Measurements from ENCODE around the gene YJU2. TPM values are rescaled to one million over a fixed set of nuclear protein-coding genes. Genes with fewer than 3 reads are reported as not detected.
"Not testable (repeated sequence)": the region's sequence is repeated elsewhere in the genome, so short reads cannot be mapped to it uniquely, and the experiment has no call there.

Gene YJU2
- total RNA-seq, 1 donor from 2014 or later = 22.2 TPM

DNA sequence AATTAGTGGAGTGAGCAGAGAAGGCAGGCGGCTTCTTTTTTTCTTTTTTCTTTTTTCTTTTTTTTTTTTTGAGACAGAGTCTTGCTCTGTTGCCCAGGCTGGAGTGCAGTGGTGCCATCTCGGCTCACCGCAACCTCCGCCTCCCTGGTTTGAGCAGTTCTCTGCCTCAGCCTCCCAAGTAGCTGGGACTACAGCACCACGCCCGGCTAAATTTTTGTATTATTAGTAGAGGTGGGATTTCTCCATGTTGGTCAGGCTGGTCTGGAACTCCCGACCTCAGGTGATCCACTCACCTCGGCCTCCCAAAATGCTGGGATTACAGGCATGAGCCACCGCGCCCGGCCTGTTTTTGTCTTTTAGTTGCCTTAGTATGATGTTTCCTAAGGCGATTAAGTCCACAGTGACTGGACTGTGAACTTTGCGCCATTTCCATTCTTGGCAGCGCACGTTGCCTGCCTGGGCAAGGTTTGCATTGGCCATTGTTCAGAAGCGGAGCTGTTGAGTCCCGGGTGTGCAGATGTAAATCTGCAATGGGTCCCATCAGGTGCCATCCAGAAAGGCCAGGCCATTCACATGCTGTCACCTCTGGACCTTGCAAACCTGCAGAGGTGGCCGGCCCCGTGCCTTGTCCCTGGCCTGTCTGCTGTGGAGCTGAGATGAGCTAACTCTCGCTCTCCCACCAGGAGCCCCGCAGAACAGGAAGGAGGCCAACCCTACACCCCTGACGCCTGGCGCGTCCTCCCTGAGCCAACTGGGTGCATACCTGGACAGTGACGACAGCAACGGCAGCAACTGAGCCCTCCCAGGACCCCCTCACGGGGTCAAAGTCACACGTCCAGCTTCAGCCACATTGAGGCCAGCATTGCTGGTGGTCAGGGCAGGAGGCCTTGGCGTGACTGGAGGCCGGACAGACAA, 21.3 kb downstream of the YJU2 start:
- peak; percentile 72 for DNase-seq (ENCODE audit: low spot score)

DNA sequence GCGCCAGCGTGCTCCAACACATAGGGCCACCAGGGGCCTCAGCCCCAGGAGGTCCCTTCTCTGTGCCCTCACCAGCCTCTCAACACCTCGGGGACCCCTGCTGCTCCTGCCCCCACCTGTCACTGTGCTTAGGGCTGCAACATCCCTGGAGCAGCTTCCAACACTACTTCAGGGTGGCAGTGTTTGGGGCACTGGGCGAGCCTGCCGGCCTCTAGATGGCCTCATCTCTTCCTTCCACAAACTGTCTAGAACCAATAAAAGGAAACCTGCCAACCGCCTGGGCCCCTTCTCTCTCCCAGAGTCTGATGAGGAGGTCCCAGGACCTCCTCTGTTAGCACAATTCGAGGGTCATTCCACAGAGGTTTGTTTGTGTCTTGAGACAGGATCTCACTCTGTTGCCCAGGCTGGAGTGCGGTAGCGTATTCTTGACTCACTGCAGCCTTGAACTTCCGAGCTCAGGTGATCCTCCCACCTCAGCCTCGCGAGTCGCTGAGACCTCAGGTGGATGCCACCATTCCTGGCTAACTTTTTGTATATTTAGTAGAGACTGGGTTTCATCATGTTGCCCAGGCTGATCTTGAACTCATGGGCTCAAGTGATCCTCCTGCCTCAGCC, 22.0 kb downstream of the YJU2 start:
- no peak for DNase-seq (ENCODE audit: low spot score)

DNA sequence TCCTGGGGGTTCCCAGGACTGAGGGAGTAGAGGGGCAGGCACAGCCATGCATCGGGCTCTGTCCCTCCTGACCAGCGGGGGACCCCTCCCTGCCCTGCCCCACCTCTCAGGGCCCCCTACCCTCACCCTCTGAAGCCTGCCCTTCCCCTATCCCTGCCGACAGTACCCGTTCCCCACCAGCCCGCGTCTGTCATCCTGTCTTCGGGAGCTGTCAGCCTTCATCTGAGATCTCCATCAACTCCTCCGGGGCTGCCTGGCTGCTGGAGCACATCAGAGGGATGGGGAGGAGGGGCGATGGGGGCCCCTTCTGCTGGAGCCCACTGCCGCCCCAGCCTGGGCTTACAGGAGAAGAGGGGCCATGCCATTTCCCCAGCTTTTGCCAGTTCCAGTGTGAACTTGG, 26.0 kb downstream of the YJU2 start:
- DNase-seq (ENCODE audit: low spot score) = no peak

DNA sequence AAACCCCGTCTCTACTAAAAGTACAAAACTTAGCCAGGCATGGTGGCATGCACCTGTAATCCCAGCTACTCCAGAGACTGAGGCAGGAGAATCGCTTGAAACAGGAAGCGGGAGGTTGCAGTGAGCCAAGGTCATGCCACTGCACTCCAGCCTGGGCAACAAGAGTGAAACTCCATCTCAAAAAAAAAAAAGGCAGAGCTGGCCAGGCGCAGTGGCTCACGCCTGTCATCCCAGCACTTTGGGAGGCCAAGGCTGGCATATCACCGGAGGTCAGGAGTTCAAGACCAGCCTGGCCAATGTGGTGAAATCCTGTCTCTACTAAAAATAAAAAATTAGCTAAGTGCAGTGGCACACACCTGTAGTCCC, 27.4 kb downstream of the YJU2 start:
- DNase-seq (ENCODE audit: low spot score) = not testable (repeated sequence)

DNA sequence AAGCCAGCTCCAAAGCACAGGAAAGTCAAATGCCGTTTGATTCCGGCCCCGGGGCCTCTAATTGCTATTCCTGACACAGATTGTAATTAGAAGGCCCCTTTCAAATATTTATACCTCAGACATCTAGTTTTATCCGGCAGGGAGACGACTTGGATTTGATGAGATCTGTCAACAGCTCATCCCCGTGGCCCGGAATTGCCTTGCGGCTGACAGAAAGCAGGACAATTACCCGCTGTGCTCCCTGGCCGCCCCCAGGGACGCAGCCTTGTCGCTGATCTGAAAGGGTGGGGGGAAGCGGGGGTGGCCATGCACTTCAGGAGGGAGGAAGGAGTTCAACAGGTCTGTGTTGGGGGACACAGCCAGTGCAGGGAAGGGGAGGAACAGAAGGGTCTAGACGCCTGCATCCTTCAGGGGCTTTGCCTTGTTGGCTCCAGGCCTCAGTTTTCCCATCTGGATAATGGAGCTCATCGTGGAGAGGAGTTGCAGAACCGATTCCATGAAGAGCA, 30.4 kb downstream of the YJU2 start:
- DNase-seq (ENCODE audit: low spot score) = no peak

DNA sequence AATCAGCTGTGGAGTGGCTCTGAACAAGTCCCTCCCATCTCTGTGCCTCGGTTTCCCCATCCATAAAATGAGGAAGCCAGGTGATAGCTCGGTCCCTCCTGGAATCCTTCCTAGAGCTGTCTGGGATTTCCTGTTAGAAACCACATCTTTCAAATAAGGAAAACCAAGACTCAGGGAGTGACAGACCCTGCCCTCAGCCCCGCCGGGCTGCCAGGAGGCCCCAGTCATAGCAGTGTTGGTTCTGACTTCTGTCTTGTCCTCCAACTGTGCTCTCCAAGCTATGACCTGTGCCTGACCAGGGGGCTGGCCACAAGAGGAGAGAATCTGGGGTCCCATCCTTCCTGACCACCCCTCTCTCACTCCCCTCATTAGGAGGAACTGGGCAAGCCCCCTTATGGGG, 31.1 kb downstream of the YJU2 start:
- no peak for DNase-seq (ENCODE audit: low spot score)

DNA sequence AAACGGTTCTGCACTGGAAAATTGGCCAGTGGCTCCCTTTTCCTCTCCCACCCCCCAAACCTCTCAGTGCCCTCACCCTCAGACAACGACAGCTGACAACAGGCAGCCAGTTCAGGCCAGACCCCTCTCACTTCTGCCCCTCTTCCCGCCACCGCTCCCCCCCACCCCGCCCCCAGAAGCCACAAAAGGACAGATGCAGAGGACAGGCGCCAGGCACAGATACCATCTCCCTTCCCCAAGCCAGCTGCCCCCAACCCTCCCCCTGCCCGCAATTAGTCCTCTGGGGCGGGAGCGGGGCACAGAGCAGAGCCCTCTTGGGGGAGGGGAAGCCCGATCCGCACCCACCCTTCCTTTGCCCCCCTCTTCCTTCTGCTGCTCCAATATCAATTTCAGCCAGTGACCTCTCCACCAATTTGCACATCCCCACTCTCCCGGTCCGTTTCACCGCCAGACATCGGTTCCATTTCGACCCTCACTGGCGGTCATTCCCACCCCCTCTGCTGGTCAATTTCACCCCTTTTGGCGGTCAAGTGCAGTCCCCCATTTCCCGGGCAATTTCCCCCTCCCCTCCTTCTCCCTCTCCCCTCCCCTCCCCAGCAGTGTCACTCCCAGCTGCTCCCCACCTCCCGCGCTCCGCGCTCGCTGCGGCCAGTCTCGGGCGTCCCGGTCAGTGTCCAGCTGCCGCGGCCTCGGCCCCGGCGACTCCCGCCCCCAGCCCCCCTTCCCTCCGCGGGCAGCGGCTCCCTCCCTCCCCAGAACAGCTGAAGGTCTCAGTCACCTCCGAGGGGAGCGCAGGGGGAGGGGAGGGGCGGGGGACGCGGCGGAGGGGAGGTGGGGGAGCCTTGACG, 31.8 kb downstream of the YJU2 start, which contains the start of gene SHD:
Gene SHD (plus strand): TSS at position 848 of the 848 bp plus-strand sequence. CDS start 798 bp downstream, outside the sequence.
- DNase-seq (ENCODE audit: low spot score) = no peak

DNA sequence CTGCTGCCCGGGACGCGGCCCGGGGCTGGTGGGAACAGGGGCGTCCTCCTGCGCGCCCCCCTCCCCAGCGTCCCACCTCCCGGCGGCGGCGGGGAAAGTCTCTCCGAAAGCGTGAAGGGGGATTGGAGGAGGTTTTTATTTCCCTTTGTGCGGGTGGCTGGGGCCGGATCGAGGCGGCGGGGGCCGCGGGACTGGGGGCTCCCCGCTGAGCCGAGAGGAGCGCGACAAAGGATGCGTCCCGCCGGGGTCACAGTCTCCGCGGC, 32.3 kb downstream of the YJU2 start:
- DNase-seq (ENCODE audit: low spot score) = no peak

DNA sequence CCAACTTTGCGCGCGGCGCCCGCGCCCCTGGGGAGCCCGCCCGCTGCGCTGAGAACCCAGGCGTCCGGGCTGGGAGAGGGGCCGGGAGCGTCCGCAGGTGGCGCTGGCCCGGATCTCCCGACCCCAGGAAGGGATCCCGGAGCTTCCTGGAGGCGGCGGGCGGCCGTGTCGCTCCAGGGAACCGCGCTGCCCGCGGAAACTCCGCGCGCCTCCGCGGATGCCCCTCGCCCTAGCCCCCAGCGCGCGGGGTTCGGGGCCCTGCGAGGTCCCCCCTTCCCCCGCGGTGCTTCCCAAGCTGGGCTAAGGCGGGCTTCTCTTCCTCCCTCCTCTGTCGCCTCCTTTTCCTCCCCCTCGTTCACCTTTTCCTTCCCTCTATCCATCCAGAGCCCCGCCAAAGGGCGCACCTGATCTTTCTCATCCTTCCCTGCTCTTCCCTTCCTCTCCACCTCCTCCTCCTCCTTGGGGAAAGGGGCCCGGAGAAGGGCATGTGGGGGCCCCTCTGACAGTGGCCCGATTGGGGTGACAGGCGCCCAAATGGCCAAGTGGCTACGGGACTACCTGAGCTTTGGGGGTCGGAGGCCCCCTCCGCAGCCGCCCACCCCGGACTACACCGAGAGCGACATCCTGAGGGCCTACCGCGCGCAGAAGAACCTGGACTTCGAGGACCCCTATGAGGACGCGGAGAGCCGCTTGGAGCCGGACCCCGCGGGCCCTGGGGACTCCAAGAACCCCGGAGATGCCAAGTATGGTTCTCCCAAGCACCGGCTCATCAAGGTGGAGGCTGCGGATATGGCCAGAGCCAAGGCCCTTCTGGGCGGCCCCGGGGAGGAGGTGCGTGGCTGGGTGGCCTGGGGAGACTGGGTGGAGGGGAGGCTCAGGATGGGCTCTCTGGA, 32.9 kb downstream of the YJU2 start:
- no peak for DNase-seq (ENCODE audit: low spot score)

DNA sequence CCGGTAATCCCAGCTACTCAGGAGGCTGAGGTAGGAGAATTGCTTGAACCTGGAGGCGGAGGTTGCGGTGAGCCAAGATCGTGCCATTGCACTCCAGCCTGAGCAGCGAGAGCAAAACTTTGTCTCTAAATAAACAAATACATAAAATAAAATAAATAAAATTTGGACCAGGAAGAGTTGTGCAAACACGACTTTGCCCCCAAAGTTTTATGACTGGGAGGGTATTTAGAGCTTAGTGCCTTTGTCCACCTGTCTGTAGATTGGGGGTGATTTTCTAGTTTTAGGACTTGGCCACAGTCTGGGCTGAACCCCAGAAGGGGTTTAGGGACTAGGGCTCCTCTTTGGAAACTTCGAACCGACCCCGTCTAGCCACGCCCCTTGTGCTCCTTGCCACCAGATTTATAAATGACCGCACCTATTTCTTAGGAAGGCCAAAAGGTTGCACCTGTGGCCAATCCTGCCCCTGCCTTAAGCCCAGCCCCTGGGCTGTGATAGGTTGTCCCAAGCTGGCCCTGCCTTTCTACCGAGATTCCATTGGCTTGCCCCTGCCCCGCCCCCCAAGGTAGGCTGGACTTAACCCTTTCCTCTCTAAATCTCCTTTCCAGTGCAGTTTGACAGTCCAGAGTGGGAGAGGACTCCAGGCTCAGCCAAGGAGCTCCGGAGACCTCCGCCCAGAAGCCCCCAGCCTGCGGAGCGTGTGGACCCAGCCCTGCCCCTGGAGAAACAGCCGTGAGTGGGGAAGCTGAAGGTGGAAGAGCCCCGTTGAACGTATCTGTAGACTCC, 37.5 kb downstream of the YJU2 start:
- no peak for DNase-seq (ENCODE audit: low spot score)

DNA sequence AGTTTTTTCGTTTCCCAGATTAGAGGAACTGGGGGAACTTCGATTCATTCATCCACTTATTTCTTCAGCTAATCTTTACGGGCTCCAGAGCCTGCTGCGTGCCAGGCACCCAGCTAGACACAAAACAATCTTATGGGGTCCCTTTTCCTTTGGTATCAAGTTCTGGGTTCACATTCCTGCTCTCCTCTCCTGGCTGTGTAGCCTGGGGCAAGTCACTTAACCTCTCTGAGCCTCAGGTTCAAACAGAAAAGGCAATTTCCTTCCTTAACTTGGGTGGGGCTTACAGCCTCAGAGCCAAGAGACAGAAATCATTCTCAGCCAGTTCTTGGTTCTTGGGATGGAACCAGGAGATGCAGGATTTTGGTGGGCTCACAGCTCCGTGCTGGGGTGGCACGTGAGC, 38.1 kb downstream of the YJU2 start:
- DNase-seq (ENCODE audit: low spot score) = no peak

DNA sequence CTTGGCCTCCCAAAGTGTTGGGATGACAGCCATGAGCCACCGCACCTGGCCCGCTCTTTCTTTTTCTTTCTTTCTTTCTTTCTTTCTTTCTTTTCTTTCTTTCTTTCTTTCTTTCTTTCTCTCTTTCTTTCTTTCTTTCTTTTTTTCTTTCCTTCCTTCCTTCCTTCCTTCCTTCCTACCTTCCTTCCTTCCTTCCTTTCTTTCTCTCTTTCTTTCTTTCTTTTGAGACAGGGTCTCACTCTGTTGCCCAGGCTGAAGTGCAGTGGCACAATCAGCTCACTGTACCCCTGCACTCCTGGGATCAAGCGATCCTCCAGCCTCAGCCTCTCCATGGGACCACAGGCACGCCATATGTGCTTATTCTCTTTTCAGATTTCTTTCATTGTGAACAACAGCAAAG, 39.3 kb downstream of the YJU2 start:
- not testable (repeated sequence) for DNase-seq (ENCODE audit: low spot score)

DNA sequence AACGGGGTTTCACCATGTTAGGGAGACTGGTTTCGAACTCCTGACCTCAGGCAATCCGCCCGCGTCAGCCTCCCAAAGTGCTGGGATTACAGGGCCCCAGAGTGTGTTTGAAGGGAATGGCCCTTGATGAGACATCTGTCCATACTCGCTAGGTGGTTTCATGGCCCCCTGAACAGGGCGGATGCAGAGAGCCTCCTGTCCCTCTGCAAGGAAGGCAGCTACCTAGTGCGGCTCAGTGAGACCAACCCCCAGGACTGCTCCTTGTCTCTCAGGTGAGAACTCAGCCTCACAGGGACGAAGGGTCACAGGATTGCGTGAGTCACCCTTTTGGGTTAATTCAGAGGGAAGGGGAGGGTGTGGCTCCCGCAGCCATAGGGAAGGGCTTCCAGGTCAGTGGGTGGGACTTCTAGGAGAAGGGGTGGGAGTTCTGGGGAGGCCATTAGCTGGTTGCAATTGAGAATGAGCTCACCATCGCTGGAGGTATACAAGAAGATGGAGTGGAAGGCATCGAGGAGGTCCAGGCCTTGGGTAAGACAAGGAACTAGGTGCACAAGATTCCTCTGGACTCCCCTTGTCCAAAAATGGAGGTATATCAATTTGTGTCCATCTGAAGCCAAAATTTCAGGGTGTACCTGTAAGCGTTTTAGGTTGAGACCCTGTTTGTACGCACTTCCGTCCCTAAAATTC, 41.4 kb downstream of the YJU2 start:
- DNase-seq (ENCODE audit: low spot score) = no peak

DNA sequence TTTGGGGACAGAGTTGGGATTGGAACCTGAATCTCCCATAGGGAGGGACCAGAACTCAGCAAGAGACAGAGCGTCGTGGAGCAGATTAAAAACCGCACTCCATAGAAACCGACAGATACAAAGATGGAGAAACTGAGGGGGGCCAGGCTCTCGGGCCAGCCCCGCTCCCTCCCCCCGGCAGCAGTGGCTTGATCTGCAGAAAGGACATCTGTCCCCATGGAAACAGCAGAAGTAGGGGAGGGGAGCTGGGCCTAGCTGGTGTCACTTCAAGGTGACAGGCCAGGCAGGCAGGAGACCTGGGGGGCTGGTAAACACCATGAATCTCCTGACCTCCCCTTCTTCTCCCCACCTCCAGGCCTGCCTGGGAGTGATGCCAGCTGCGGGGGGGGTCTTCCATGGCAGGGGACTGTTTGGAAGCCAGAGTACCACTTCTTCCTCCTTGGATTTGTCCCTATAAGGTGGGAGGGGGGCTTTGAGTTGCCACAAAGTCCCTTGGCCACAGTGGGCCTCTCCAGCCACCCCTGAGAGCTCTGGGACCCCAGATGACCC, 44.4 kb downstream of the YJU2 start:
- no peak for DNase-seq (ENCODE audit: low spot score)

DNA sequence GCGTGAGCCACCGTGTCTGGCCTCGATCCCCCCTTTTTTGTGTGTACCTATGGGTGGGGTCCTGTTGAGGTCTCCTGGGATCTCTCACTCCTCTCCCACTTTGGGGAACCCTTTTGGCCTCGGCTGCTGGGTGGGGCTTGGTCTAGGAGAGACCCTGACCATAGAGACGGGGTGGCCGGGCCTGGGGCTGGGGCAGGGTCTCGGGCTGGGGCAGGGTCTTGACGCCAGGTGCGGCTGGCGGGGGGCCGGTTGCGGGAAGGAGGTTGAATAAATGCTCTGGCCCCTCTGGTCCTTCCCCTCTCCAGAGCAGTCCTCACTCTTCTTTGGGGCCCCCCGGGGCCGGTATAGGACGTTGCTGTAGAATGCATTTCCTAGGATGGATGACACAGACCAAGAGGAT, 45.6 kb downstream of the YJU2 start:
- no peak for DNase-seq (ENCODE audit: low spot score)

DNA sequence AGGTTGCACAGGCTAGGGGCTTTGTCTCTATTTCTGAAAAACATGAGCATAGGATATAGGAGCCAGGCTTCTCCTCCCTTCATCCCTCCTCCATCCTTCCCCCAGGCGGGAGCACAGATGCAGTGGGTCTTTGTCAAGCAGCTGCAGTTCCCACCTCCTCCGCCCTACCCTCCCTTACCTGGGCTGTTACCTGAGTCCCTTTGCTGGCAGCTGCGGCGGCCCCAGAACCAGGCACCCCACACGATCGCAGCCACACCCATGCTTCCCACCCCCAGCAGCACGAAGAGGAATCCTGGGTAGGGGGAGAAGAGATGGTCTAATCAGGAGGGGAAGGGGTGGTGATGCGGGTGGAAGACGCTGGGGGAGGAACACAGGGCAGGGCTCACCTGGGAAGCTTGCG, 47.5 kb downstream of the YJU2 start:
- no peak for DNase-seq (ENCODE audit: low spot score)

DNA sequence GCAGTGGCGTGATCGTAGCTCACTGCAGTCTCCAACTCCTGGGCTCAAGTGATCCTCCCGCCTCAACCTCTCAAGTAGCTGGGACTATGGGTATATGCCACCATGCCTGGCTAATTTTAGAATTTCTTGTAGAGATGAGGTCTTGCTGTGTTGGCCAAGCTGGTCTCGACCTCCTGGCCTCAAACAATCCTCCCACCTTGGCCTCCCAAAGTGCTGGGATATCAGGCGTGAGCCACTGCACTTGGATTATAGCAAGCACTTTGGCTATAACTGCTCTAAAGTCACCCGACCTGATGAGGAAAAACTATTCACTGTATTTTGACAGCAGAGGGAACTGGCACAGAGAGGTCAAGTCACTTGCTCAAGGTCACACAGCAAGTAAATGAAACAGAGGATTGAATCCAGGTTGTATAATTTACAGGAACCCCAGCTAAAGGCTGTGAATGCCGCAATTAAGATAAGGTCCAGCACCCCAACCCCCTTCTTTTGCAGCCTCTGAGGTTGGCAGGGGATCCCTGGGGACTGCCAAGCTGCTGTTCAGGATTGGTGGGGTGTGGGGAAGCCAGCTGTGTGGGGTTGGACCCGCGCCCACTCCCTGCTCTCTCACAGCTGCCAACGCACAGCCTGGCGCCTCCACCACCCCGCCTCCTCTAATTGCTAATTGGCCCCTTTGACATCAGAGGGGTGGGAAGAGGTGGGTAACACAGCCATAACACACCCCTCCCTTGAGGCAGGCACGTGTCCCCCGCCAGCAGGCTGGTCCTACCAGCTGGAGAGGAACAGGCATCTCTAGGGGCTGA, 49.3 kb downstream of the YJU2 start:
- no peak for DNase-seq (ENCODE audit: low spot score)

DNA sequence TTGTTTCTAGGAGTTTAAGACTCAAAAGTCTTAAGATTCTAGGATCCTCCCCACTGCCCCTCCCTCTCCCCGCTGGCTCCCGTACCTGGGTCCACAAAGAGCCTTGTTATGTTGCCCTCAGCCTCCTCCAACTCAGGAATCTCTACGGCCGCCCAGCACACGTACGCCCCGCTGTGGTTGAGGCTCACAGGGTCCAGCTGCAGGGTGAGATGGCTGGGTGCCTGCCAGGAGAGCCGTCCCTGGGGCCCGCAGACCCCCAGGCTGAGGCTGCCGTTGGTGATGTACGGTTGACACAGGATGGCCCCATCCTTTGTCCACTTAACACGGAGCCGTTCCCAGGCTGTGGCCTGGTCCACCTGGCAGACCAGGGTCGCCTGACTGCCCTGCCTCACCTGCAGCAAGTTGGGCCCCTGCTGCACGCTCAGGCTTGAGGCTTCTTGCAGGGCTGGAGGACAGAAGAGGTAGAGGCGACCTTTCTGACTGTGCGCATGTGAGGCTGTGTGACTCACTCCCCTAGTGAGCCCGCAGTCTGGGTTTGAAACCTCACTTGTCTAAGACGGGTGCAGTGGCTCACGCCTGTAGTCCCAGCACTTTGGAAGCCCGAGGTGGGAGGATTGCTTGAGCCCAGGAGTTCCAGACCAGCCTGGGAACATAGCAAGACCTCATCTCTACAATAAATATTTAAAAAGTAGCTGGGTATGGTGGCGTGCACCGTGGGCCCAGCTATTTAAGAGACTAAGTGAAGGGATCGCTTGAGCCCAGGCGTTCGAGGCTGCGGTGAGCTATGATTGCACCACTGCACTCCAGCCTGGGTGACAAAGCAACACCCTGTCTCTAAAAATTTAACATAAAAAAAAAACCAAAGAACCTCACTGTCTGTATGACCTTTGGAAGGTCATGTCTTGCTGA, 51.3 kb downstream of the YJU2 start:
- no peak for DNase-seq (ENCODE audit: low spot score)

All from ureter (tissue), 1 donor.